ENCODE measurements around the gene LRP1.

LRP1 gene

GRCh38 chr12:57127726-57128518 lies at the start of gene LRP1:
Gene LRP1, plus strand, starts transcription at chr12:57128483. Its CDS starts 482 bp downstream, at chr12:57128965.
- DNase-seq (ENCODE audit: low read depth, low spot score), result no peak

- DNase-seq (ENCODE audit: low read depth, low spot score), result peak; percentile 100
Measured at GRCh38 chr12:57078519-57079404, 49.5 kb upstream of the LRP1 start, which contains the start of gene NEMP1. Gene NEMP1, minus strand, starts transcription at chr12:57078791. Its CDS starts 46 bp downstream, at chr12:57078745.

- DNase-seq (ENCODE audit: low read depth, low spot score), result no peak
Measured at GRCh38 chr12:57079821-57080220, 48.5 kb upstream of the LRP1 start.

GRCh38 chr12:57080855-57081254 lies 47.4 kb upstream of the LRP1 start:
- no peak for DNase-seq (ENCODE audit: low read depth, low spot score)

GRCh38 chr12:57085999-57086492 lies 42.2 kb upstream of the LRP1 start:
- DNase-seq (ENCODE audit: low read depth, low spot score), result no peak

GRCh38 chr12:57086493-57087009 lies 41.7 kb upstream of the LRP1 start:
- no peak for DNase-seq (ENCODE audit: low read depth, low spot score)

GRCh38 chr12:57087010-57087690 lies 41.1 kb upstream of the LRP1 start:
- DNase-seq (ENCODE audit: low read depth, low spot score), result no peak

GRCh38 chr12:57087691-57088353 lies 40.5 kb upstream of the LRP1 start:
- DNase-seq (ENCODE audit: low read depth, low spot score), result no peak

GRCh38 chr12:57088354-57089270 lies 39.7 kb upstream of the LRP1 start, which contains the start of gene NAB2:
Gene NAB2, plus strand, starts transcription at chr12:57089114. Its CDS starts 158 bp downstream, at chr12:57089272.
- no peak for DNase-seq (ENCODE audit: low read depth, low spot score)

- DNase-seq (ENCODE audit: low read depth, low spot score), result no peak
Measured at GRCh38 chr12:57089271-57090245, 38.7 kb upstream of the LRP1 start.

- DNase-seq (ENCODE audit: low read depth, low spot score), result no peak
Measured at GRCh38 chr12:57090490-57090889, 37.8 kb upstream of the LRP1 start.

- DNase-seq (ENCODE audit: low read depth, low spot score), result no peak
Measured at GRCh38 chr12:57090924-57091637, 37.2 kb upstream of the LRP1 start.

- no peak for DNase-seq (ENCODE audit: low read depth, low spot score)
Measured at GRCh38 chr12:57091638-57092528, 36.4 kb upstream of the LRP1 start.

- no peak for DNase-seq (ENCODE audit: low read depth, low spot score)
Measured at GRCh38 chr12:57092529-57092862, 35.8 kb upstream of the LRP1 start.

- no peak for DNase-seq (ENCODE audit: low read depth, low spot score)
Measured at GRCh38 chr12:57092876-57093414, 35.3 kb upstream of the LRP1 start.

- DNase-seq (ENCODE audit: low read depth, low spot score), result no peak
Measured at GRCh38 chr12:57093415-57094207, 34.7 kb upstream of the LRP1 start.

All from iPS DF 19.7 (cell line).